ENCODE results near the gene MAP2K2. TPM values are rescaled to one million over a fixed set of nuclear protein-coding genes. Genes with fewer than 3 reads are reported as not detected.
A peak's percentile ranks its signal among the peaks of the same experiment; 100 is the strongest.

The MAP2K2 gene
- total and polyA plus RNA-seq, 9 of the 15 experiments (the other 6 are each of a cell fraction or from before 2014, with no cell fraction given): 1.0 to 151 (median 58.3) TPM

- no CpG with 5 or more reads among the region's 2 CpGs for WGBS (ENCODE audit: insufficient coverage, low coverage, missing lambda C conversion rate)
- no peak; the same call in 2 of the 3 replicates for ATAC-seq
- no peaks in the 10 kb centered on the region for H3K9me3 ChIP-seq (replicated peaks; ENCODE audit: control insufficient read depth, insufficient read depth, low read depth, low read length)
- peak overlapping the region in 1 of 2 experiments; percentile 79; a peak in 1 of 4 replicates for H3K9ac ChIP-seq (ENCODE audit: insufficient read depth in 1 of 2, low read depth in 2 of 2, low read length in 2 of 2)
- H4K20me1 ChIP-seq (replicated peaks; ENCODE audit: control insufficient read depth, insufficient read depth, low read length): no peaks in the 10 kb centered on the region
- no peak overlapping the region for H3K4me3 ChIP-seq
- no peaks in the 10 kb centered on the region for H3K79me2 ChIP-seq (ENCODE audit: control insufficient read depth, insufficient read depth, low read length)
- no TSS peak for BruUV-seq (replicated peaks)
- H3K27me3 ChIP-seq (ENCODE audit: control insufficient read depth in 2 of 2, insufficient read depth in 2 of 2, low read length in 2 of 2): no peaks in the 10 kb centered on the region
- peak overlapping the region; percentile 87 for H2AFZ ChIP-seq (ENCODE audit: low read depth, low read length)
- ChIA-PET CTCF (ENCODE audit: low intra/inter-chr PET ratio) (no interaction called here), POLR2A (interaction anchor here (0.6 to 3.8 kb wide), 7 partner anchors 8 to 797 kb away, joined by 3 to 13 read pairs (median 3); partner anchors contain the start of gene EEF2)
- peaks cover 20 to 66% of the 10 kb centered on the region in 2 experiments for H3K4me1 ChIP-seq (replicated peaks in 1 of 2; ENCODE audit: control insufficient read depth in 2 of 2, insufficient read depth in 2 of 2, low read length in 2 of 2)
- no peak overlapping the region; the same call in 2 of the 3 replicates for H3K27ac ChIP-seq (ENCODE audit: extremely low read depth, low read depth, low read length)
- intact Hi-C loops (cut with micrococcal nuclease) (no loop called here), in situ Hi-C loops (cut with MboI) (no loop called here)
- H3K36me3 ChIP-seq (ENCODE audit: control insufficient read depth, insufficient read depth, low read length): no peaks in the 10 kb centered on the region
- no peaks in the 10 kb centered on the region for H3K9me1 ChIP-seq (ENCODE audit: control insufficient read depth, insufficient read depth, low read length)
- peak in 3 of 4 experiments; percentile 50 to 58 (median 52) for DNase-seq (ENCODE audit: extremely low read depth in 1 of 4, low spot score in 3 of 4)
- peak; percentile 44 for FAIRE-seq
- H3K4me2 ChIP-seq (ENCODE audit: insufficient read depth, low read length): peak overlapping the region; percentile 24; the same call in 1 of the 2 replicates
- TF ChIP-seq TRIM24 (IDR thresholded peaks at IDR 0.05) (peak; percentile 32 to 38; a peak in 2 of 4 replicates), THRAP3 (IDR thresholded peaks at IDR 0.05; ENCODE audit: borderline replicate concordance) (no peak), HDGF (IDR thresholded peaks at IDR 0.05) (0 out of 2 replicates have a peak, but pooled peaks have one; percentile 66), ZNF311 (CRISPR knock-in tag; IDR thresholded peaks at IDR 0.05) (no peak), ZNF699 (CRISPR knock-in tag; IDR thresholded peaks at IDR 0.05; ENCODE audit: insufficient replicate concordance) (no peak), KDM1A (IDR thresholded peaks at IDR 0.05) (peak; percentile 7 to 37; a peak in 1 of 4 replicates), RAD21 (CRISPR knock-in tag; conservative IDR thresholded peaks at IDR 0.05 in 1 of 2, IDR thresholded peaks at IDR 0.05 in 1 of 2) (no peak), TFE3 (CRISPR knock-in tag; IDR thresholded peaks at IDR 0.05) (no peak), ZBTB26 (CRISPR knock-in tag; IDR thresholded peaks at IDR 0.05) (0 out of 2 replicates have a peak, but pooled peaks have one; percentile 40), SMAD1 (IDR thresholded peaks at IDR 0.05; ENCODE audit: low read depth, low read length, partially characterized antibody) (no peak), IRF1 (CRISPR knock-in tag; IDR thresholded peaks at IDR 0.05; ENCODE audit: borderline replicate concordance) (no peak), NR2C2 (CRISPR knock-in tag; IDR thresholded peaks at IDR 0.05) (no peak), NR2C2 (tag; IDR thresholded peaks at IDR 0.05) (no peak), TCF3 (CRISPR knock-in tag; IDR thresholded peaks at IDR 0.05) (no peak), HDAC1 (IDR thresholded peaks at IDR 0.05) (peak in 1 of 2 experiments; percentile 81; a peak in 2 of 4 replicates), ZNF24 (IDR thresholded peaks at IDR 0.05) (no peak), SMARCA4 (IDR thresholded peaks at IDR 0.05) (0 out of 2 replicates have a peak, but pooled peaks have one; percentile 31), TAL1 (IDR thresholded peaks at IDR 0.05) (0 out of 2 replicates have a peak, but pooled peaks have one; percentile 9), EGR1 (conservative IDR thresholded peaks at IDR 0.05) (peak; percentile 35), ATF7 (IDR thresholded peaks at IDR 0.05) (no peak), HLTF (IDR thresholded peaks at IDR 0.05) (peak; percentile 87)
These were observed 42.3 kb downstream of the MAP2K2 start for GRCh38 chr19:4081441-4082129.
